Suppressor macrophage (primary cell): ENCODE results near the gene CAMKK1.

Experiments used
- DNase-seq, 4 experiments: peaks; one replicate each; pipeline ENCODE4 v3.0.0-alpha.2; 2020 to 2022

The CAMKK1 gene

GRCh38 chr17:3896108-3896967 lies 3.5 kb upstream of the CAMKK1 start:
- no peak for DNase-seq

GRCh38 chr17:3895354-3895753 lies 2.5 kb upstream of the CAMKK1 start:
- DNase-seq = no peak

GRCh38 chr17:3894911-3895343 lies 2.1 kb upstream of the CAMKK1 start:
- peak; percentile 47 to 71 (median 66) for DNase-seq

- no peak for DNase-seq
These were observed 1.3 kb upstream of the CAMKK1 start for GRCh38 chr17:3894188-3894587.

- DNase-seq = no peak
These were observed 865 bp upstream of the CAMKK1 start for GRCh38 chr17:3893720-3894116.

GRCh38 chr17:3892095-3892998 lies 506 bp downstream of the CAMKK1 start:
- peak; percentile 93 to 97 (median 96) for DNase-seq

GRCh38 chr17:3891626-3892094 lies 1.2 kb downstream of the CAMKK1 start:
- DNase-seq = no peak

GRCh38 chr17:3890878-3891219 lies 2.0 kb downstream of the CAMKK1 start:
- no peak for DNase-seq

- DNase-seq = peak; percentile 57 to 74 (median 67)
These were observed 2.6 kb downstream of the CAMKK1 start for GRCh38 chr17:3890082-3890877.

GRCh38 chr17:3889325-3890012 lies 3.4 kb downstream of the CAMKK1 start:
- no peak for DNase-seq

GRCh38 chr17:3888343-3889171 lies 4.3 kb downstream of the CAMKK1 start:
- no peak for DNase-seq

- peak in 1 of 4 experiments; percentile 23 for DNase-seq
These were observed 5.0 kb downstream of the CAMKK1 start for GRCh38 chr17:3887804-3888203.

GRCh38 chr17:3887394-3887793 lies 5.5 kb downstream of the CAMKK1 start:
- no peak for DNase-seq

GRCh38 chr17:3886776-3887175 lies 6.1 kb downstream of the CAMKK1 start:
- peak; percentile 79 to 89 (median 86) for DNase-seq

GRCh38 chr17:3885970-3886369 lies 6.9 kb downstream of the CAMKK1 start:
- DNase-seq = peak in 3 of 4 experiments; percentile 46 to 50 (median 48)

- DNase-seq = no peak
These were observed 7.6 kb downstream of the CAMKK1 start for GRCh38 chr17:3885271-3885670.

GRCh38 chr17:3884188-3884587 lies 8.7 kb downstream of the CAMKK1 start:
- DNase-seq = no peak

GRCh38 chr17:3882276-3882675 lies 10.6 kb downstream of the CAMKK1 start:
- no peak for DNase-seq

GRCh38 chr17:3880983-3881382 lies 11.9 kb downstream of the CAMKK1 start:
- DNase-seq = no peak

- no peak for DNase-seq
These were observed 13.0 kb downstream of the CAMKK1 start for GRCh38 chr17:3879591-3880417.
